ENCODE results near the gene PTPRJ. TPM values are rescaled to one million over a fixed set of nuclear protein-coding genes. Genes with fewer than 3 reads are reported as not detected.

PTPRJ gene
- total and polyA plus RNA-seq, 8 donors = 12.6 to 63.5 (median 16.6) TPM

DNA sequence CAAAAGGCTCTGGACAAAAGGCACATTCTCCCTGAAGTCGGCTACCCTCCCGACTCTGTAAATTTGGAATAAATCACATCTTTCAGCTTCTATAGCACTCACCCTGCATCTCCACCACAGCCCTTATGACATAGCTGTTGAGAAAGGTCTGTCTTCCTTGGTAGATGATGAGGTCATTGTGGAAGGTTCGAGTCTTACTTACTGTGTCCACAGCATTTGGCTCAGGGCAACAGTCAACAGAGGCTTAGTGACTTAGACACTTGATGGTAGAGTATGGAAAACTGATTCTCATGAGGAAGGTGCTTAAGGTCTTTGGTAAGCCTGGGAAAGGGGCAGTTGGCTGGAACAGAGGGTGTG is 45.6 kb downstream of the PTPRJ start:
- H3K36me3 ChIP-seq = no peaks in the 10 kb centered on the region
- intact Hi-C loops (cut with DNase I) = no loop called here
- peak overlapping the region in 1 of 2 donors; percentile 82 for H3K27ac ChIP-seq
- no peaks in the 10 kb centered on the region for H3K27me3 ChIP-seq
- H3K4me1 ChIP-seq = peaks cover 14 to 96% of the 10 kb centered on the region in 2 donors
- H3K9me3 ChIP-seq = no peaks in the 10 kb centered on the region
- DNase-seq (no peak), ATAC-seq (peak; percentile 34)
- TF ChIP-seq, protein P1, sequence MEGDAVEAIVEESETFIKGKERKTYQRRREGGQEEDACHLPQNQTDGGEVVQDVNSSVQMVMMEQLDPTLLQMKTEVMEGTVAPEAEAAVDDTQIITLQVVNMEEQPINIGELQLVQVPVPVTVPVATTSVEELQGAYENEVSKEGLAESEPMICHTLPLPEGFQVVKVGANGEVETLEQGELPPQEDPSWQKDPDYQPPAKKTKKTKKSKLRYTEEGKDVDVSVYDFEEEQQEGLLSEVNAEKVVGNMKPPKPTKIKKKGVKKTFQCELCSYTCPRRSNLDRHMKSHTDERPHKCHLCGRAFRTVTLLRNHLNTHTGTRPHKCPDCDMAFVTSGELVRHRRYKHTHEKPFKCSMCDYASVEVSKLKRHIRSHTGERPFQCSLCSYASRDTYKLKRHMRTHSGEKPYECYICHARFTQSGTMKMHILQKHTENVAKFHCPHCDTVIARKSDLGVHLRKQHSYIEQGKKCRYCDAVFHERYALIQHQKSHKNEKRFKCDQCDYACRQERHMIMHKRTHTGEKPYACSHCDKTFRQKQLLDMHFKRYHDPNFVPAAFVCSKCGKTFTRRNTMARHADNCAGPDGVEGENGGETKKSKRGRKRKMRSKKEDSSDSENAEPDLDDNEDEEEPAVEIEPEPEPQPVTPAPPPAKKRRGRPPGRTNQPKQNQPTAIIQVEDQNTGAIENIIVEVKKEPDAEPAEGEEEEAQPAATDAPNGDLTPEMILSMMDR (IDR thresholded peaks at IDR 0.05) = no peak
- H3K4me3 ChIP-seq = no peak overlapping the region

GRCh38 chr11:48028914-48029680 is 48.7 kb downstream of the PTPRJ start:
- no peaks in the 10 kb centered on the region for H3K27me3 ChIP-seq
- H3K36me3 ChIP-seq = no peaks in the 10 kb centered on the region
- TF ChIP-seq, protein P1 (IDR thresholded peaks at IDR 0.05) = no peak
- no peaks in the 10 kb centered on the region for H3K9me3 ChIP-seq
- H3K27ac ChIP-seq = peak overlapping the region in 1 of 2 donors; percentile 88
- H3K4me1 ChIP-seq = peaks cover 19 to 99% of the 10 kb centered on the region in 2 donors
- ATAC-seq (peak; percentile 27), DNase-seq (no peak)
- intact Hi-C loops (cut with DNase I) = no loop called here
- H3K4me3 ChIP-seq = peak overlapping the region in 1 of 2 donors; percentile 17

- intact Hi-C loops (cut with DNase I) = no loop called here
- DNase-seq (no peak), ATAC-seq (no peak)
- H3K36me3 ChIP-seq = no peaks in the 10 kb centered on the region
- H3K4me3 ChIP-seq = no peak overlapping the region
- peaks cover 19 to 99% of the 10 kb centered on the region in 2 donors for H3K4me1 ChIP-seq
- H3K9me3 ChIP-seq = no peaks in the 10 kb centered on the region
- TF ChIP-seq, protein P1 (IDR thresholded peaks at IDR 0.05) = no peak
- peak overlapping the region in 1 of 2 donors; percentile 88 for H3K27ac ChIP-seq
- no peaks in the 10 kb centered on the region for H3K27me3 ChIP-seq
Measured at GRCh38 chr11:48029681-48030290, 49.4 kb downstream of the PTPRJ start.

DNA sequence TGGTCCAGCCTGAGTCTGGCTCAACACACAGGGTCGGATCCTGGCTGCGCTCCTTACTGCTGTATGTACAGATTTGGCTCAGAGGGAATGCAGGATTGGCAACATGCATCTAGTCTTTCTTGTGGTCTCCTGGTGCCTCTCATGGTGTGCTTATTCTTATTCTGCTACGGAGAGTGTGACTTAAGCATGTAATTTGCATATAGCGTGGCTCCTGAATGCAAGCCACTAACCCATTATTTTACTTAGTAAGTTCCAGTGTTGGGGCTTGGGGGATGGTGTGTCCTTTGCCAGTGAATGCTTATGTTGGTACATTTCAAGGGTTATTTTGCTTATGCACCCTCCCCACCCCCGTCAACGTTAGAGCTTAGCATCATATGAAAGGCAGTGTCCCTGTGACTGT is 51.2 kb downstream of the PTPRJ start:
- Histone ChIP-seq H3K36me3 (no peaks in the 10 kb centered on the region), H3K4me3 (no peak overlapping the region), H3K4me1 (peaks cover 19 to 98% of the 10 kb centered on the region in 2 donors), H3K27me3 (no peaks in the 10 kb centered on the region), H3K27ac (peak overlapping the region in 1 of 2 donors; percentile 88), H3K9me3 (no peaks in the 10 kb centered on the region)
- ATAC-seq (no peak), DNase-seq (no peak)
- TF ChIP-seq, protein P1 (IDR thresholded peaks at IDR 0.05) = no peak
- intact Hi-C loops (cut with DNase I) = no loop called here

DNA sequence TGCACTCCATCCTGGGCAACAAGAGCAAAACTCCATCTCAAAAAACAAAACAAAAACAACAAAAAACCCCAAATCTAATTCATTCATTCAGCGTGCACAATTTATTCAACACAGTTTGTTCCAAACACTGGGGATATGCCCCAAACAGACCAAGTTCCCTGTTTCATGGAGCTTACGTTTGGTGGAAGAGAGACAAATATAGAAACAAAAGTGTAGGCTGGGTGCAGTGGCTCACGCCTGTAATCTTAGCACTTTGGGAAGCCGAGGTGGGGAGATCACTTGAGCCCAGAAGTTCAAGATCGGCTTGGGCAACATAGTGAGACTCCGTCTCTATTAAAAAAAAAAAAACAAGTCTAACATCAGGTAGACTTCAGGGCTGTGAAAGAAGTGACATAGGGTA is 52.4 kb downstream of the PTPRJ start:
- no peaks in the 10 kb centered on the region for H3K36me3 ChIP-seq
- H3K9me3 ChIP-seq = no peaks in the 10 kb centered on the region
- peaks cover 19 to 98% of the 10 kb centered on the region in 2 donors for H3K4me1 ChIP-seq
- H3K4me3 ChIP-seq = no peak overlapping the region
- peak overlapping the region in 1 of 2 donors; percentile 88 for H3K27ac ChIP-seq
- no peaks in the 10 kb centered on the region for H3K27me3 ChIP-seq
- TF ChIP-seq, protein P1 (IDR thresholded peaks at IDR 0.05) = no peak
- no peak for DNase-seq
- no peak for ATAC-seq
- intact Hi-C loops (cut with DNase I) = no loop called here
